HepG2 (cell line): ENCODE measurements around the gene AHNAK. TPM values are rescaled to one million over a fixed set of nuclear protein-coding genes. Genes with fewer than 3 reads are reported as not detected.

Experiments used
- ERF ChIP-seq: IDR thresholded peaks from 2 replicates; pipeline ENCODE4 v1.6.1; 2018; ENCODE audit warnings: missing biosample characterization, missing genetic modification reagents
- FOSL1 ChIP-seq: sonication (generic); formaldehyde crosslinking; IDR thresholded peaks from 2 replicates; pipeline ENCODE4 v1.9.0; 2021; ENCODE audit warnings: missing genetic modification reagents, borderline replicate concordance
- KMT2B ChIP-seq: IDR thresholded peaks from 2 replicates; pipeline ENCODE4 v1.6.1; 2016; ENCODE audit warnings: missing genetic modification reagents, missing compliant biosample characterization
- NCOA2 ChIP-seq: sonication (generic); formaldehyde crosslinking; IDR thresholded peaks from 2 replicates; pipeline ENCODE4 v1.8.0; 2022; ENCODE audit warnings: inconsistent platforms
- NCOR1 ChIP-seq: fragments of 200-600 bp; sonication (generic); IDR thresholded peaks from 2 replicates; pipeline ENCODE4 v1.7.0; 2017; ENCODE audit warnings: antibody characterized with exemption, low read length, borderline replicate concordance
- NFATC3 ChIP-seq: sonication (generic); formaldehyde crosslinking; IDR thresholded peaks from 2 replicates; pipeline ENCODE4 v1.5.1; 2020; ENCODE audit warnings: mild to moderate bottlenecking, missing genetic modification reagents
- PHF20 ChIP-seq: sonication (generic); formaldehyde crosslinking; IDR thresholded peaks from 2 replicates; pipeline ENCODE4 v1.5.0; 2020; ENCODE audit warnings: mild to moderate bottlenecking, missing genetic modification reagents
- RXRA ChIP-seq: sonication (generic); formaldehyde crosslinking; IDR thresholded peaks from 2 replicates; pipeline ENCODE4 v1.5.1; 2020; ENCODE audit warnings: missing genetic modification reagents
- SMAD3 ChIP-seq: sonication (generic); formaldehyde crosslinking; IDR thresholded peaks from 2 replicates; pipeline ENCODE4 v1.4.0; 2020; ENCODE audit warnings: missing genetic modification reagents
- SP5 ChIP-seq: IDR thresholded peaks from 2 replicates; pipeline ENCODE4 v1.6.1; 2016; ENCODE audit warnings: low read depth, borderline replicate concordance
- TAF1 ChIP-seq: sonication (generic); formaldehyde crosslinking; IDR thresholded peaks from 2 replicates; pipeline ENCODE4 v1.4.0; 2020; ENCODE audit warnings: missing genetic modification reagents
- ZFP41 ChIP-seq: sonication (generic); formaldehyde crosslinking; IDR thresholded peaks from 2 replicates; pipeline ENCODE4 v1.4.0; 2020; ENCODE audit warnings: mild to moderate bottlenecking, missing genetic modification reagents, borderline replicate concordance
- ZKSCAN8 ChIP-seq: IDR thresholded peaks from 2 replicates; pipeline ENCODE4 v1.6.1; 2016; ENCODE audit warnings: borderline replicate concordance, missing genetic modification reagents, missing compliant biosample characterization
- ZMAT3 ChIP-seq: sonication (generic); formaldehyde crosslinking; conservative IDR thresholded peaks from 2 replicates; pipeline ENCODE4 v1.7.0; 2021; ENCODE audit warnings: missing genetic modification reagents
- ZMYM4 ChIP-seq: sonication (generic); formaldehyde crosslinking; IDR thresholded peaks from 2 replicates; pipeline ENCODE4 v1.8.1; 2023; ENCODE audit warnings: mild to moderate bottlenecking, missing genetic modification reagents
- ZNF205 ChIP-seq: IDR thresholded peaks from 2 replicates; pipeline ENCODE4 v1.6.1; 2018; ENCODE audit warnings: missing biosample characterization, missing genetic modification reagents
- ZNF331 ChIP-seq: sonication (generic); formaldehyde crosslinking; IDR thresholded peaks from 2 replicates; pipeline ENCODE4 v1.4.0; 2020; ENCODE audit warnings: missing genetic modification reagents
- ZNF354B ChIP-seq: sonication (generic); formaldehyde crosslinking; IDR thresholded peaks from 2 replicates; pipeline ENCODE4 v1.8.0; 2022; ENCODE audit warnings: mild to moderate bottlenecking, missing genetic modification reagents
- ZNF564 ChIP-seq: sonication (generic); formaldehyde crosslinking; IDR thresholded peaks from 2 replicates; pipeline ENCODE4 v1.8.1; 2023; ENCODE audit warnings: mild to moderate bottlenecking, missing genetic modification reagents
- ZNF747 ChIP-seq: sonication (generic); formaldehyde crosslinking; IDR thresholded peaks from 2 replicates; pipeline ENCODE4 v1.8.1; 2023; ENCODE audit warnings: missing genetic modification reagents, mild to moderate bottlenecking, borderline replicate concordance
- ZNF775 ChIP-seq: sonication (generic); formaldehyde crosslinking; IDR thresholded peaks from 2 replicates; pipeline ENCODE4 v1.4.0; 2020; ENCODE audit warnings: missing genetic modification reagents, mild to moderate bottlenecking, moderate library complexity, borderline replicate concordance
- polyA plus RNA-seq, 8 experiments: library from polyadenylated mRNA; depleted of rRNA in 3 of 8; stranded (reverse) in 7 of 8; unstranded in 1 of 8; fragments of >200 nt; fragmentation: Illumina TruSeq in 4 of 8; extraction: Trizol in 4 of 8; gene quantifications; 2 replicates each; pipeline versions ENCODE4 v1.2.1 to v1.2.3, GENCODE V29; 2011 to 2016; ENCODE audit warnings: low read depth in 4 of 8, missing spikeins in 1 of 8, mixed read lengths in 1 of 8; ENCODE audit not compliant: insufficient read depth in 1 of 8
- total RNA-seq, 5 experiments: library from RNA; depleted of rRNA; stranded (reverse); fragments of >200 nt; fragmentation: Illumina TruSeq; extraction: Trizol; gene quantifications; 2 replicates each; pipeline ENCODE4 v1.2.3, GENCODE V29; 2016; ENCODE audit warnings: low read depth in 1 of 5
- TF ChIP-seq, protein P1 (sequence below): sonication (generic); formaldehyde crosslinking; IDR thresholded peaks from 2 replicates; pipeline ENCODE4 v1.4.0; 2020; ENCODE audit warnings: missing genetic modification reagents, borderline replicate concordance
- TF ChIP-seq, protein P2 (sequence below), 2 experiments: sonication (generic) in 1 of 2; formaldehyde crosslinking in 1 of 2; IDR thresholded peaks; 2 replicates each; pipeline versions ENCODE4 v1.4.0 to v1.6.1; 2016 to 2020; ENCODE audit warnings: borderline replicate concordance in 1 of 2, low read depth in 1 of 2, mild to moderate bottlenecking in 1 of 2, missing genetic modification reagents in 1 of 2

AHNAK gene
- total and polyA plus RNA-seq, 2 of the 13 experiments (the other 11 are each of a cell fraction or from before 2014, with no cell fraction given) = 23.4 to 25.0 TPM

DNA sequence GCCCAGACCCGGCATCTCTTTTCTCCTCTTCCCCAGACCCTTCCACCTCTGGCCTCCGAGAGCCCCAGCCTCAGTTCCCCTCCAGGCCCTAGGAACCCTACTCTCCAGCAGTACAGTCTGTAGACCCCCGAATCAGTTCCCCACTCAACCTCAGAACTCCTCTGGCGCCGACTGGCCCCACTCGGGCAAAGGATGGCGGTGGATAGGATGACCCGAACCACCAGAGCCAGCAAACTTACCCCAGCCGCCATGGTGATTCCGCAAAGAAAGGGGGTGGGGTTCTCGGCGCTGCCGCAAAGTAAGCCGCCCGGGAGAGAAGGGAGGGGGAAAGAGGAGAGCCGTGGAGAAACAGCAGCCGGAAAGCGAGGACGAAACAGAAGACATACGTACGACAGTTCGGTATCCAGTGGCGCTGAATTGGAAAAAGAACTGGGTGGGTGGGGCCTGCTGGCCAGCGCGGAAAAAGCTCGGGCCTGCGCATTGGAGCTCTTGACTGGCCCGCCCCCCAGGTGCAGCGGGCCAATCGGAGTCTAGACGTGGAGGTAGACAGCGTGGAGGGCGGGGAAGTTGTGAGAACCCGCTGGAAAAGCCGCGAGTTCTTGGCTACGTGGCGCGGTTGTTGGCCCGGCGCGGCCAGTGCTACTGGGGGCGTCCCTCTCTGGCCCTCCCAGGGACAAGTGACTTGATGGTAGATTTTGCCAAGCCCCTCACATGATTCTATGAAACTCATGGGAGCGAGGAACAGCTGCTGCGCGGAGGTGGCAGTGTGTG, 27.2 kb upstream of the AHNAK start, which contains the start of gene EEF1G (continued):
- TF ChIP-seq, protein P1, sequence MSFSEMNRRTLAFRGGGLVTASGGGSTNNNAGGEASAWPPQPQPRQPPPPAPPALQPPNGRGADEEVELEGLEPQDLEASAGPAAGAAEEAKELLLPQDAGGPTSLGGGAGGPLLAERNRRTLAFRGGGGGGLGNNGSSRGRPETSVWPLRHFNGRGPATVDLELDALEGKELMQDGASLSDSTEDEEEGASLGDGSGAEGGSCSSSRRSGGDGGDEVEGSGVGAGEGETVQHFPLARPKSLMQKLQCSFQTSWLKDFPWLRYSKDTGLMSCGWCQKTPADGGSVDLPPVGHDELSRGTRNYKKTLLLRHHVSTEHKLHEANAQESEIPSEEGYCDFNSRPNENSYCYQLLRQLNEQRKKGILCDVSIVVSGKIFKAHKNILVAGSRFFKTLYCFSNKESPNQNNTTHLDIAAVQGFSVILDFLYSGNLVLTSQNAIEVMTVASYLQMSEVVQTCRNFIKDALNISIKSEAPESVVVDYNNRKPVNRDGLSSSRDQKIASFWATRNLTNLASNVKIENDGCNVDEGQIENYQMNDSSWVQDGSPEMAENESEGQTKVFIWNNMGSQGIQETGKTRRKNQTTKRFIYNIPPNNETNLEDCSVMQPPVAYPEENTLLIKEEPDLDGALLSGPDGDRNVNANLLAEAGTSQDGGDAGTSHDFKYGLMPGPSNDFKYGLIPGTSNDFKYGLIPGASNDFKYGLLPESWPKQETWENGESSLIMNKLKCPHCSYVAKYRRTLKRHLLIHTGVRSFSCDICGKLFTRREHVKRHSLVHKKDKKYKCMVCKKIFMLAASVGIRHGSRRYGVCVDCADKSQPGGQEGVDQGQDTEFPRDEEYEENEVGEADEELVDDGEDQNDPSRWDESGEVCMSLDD (CRISPR knock-in tag) = no peak
- TF ChIP-seq SMAD3 (CRISPR knock-in tag) (0 out of 2 replicates have a peak, but pooled peaks have one; percentile 10), NCOR1 (peak; percentile 44; the same call in 1 of the 2 replicates), ZMAT3 (0 out of 2 replicates have a peak, but pooled peaks have one; percentile 51), ZNF331 (peak; percentile 16; the same call in 1 of the 2 replicates), ZMYM4 (CRISPR knock-in tag) (peak; percentile 79), KMT2B (CRISPR knock-in tag) (peak; percentile 60; the same call in 1 of the 2 replicates), NFATC3 (CRISPR knock-in tag) (peak; percentile 99), ZFP41 (CRISPR knock-in tag) (no peak), PHF20 (CRISPR knock-in tag) (peak; percentile 59; the same call in 1 of the 2 replicates), NCOA2 (CRISPR knock-in tag) (peak; percentile 37; the same call in 1 of the 2 replicates), ZNF354B (CRISPR knock-in tag) (no peak), ZNF775 (CRISPR knock-in tag) (no peak), ZNF747 (CRISPR knock-in tag) (peak; percentile 57), ZKSCAN8 (peak; percentile 68; the same call in 1 of the 2 replicates), RXRA (CRISPR knock-in tag) (0 out of 2 replicates have a peak, but pooled peaks have one; percentile 35), FOSL1 (CRISPR knock-in tag) (0 out of 2 replicates have a peak, but pooled peaks have one; percentile 37), TAF1 (peak; percentile 98), SP5 (CRISPR knock-in tag) (peak; percentile 88; the same call in 1 of the 2 replicates), ERF (CRISPR knock-in tag) (peak; percentile 39; the same call in 1 of the 2 replicates), ZNF564 (CRISPR knock-in tag) (0 out of 2 replicates have a peak, but pooled peaks have one; percentile 9), ZNF205 (no peak; the same call in 1 of the 2 replicates)
- TF ChIP-seq, protein P2, sequence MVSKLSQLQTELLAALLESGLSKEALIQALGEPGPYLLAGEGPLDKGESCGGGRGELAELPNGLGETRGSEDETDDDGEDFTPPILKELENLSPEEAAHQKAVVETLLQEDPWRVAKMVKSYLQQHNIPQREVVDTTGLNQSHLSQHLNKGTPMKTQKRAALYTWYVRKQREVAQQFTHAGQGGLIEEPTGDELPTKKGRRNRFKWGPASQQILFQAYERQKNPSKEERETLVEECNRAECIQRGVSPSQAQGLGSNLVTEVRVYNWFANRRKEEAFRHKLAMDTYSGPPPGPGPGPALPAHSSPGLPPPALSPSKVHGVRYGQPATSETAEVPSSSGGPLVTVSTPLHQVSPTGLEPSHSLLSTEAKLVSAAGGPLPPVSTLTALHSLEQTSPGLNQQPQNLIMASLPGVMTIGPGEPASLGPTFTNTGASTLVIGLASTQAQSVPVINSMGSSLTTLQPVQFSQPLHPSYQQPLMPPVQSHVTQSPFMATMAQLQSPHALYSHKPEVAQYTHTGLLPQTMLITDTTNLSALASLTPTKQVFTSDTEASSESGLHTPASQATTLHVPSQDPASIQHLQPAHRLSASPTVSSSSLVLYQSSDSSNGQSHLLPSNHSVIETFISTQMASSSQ (IDR thresholded peaks at IDR 0.05; ENCODE audit: low read depth) = no peak
- TF ChIP-seq, protein P2 (CRISPR knock-in tag; IDR thresholded peaks at IDR 0.05; ENCODE audit: borderline replicate concordance) = peak; percentile 49; the same call in 1 of the 2 replicates
